Activated CD8-positive, alpha-beta T cell treated with anti-CD3 and anti-CD28 coated beads, Interleukin-2, amount 10 ng/mL, durations not matched to agents 7 days and 5 days (primary cell): ENCODE results near the gene ANKRD33. TPM values are rescaled to one million over a fixed set of nuclear protein-coding genes. Genes with fewer than 3 reads are reported as not detected.

ENCODE experiments used
- ATAC-seq: fragments of 150-1000 bp; cut with Tn5 transposase; one replicate; pipeline ENCODE4 v1.10.0; 2021; ENCODE audit warnings: moderate library complexity
- CTCF ChIA-PET: fragments of 350-600 bp; sonication (Branson Sonifier 250); formaldehyde crosslinking; loops from one replicate; lab custom pipeline; 2021; ENCODE audit warnings: antibody characterized with exemption; lab: Charles Lee
- POLR2A ChIA-PET: fragments of 350-600 bp; sonication (Branson Sonifier 250); formaldehyde crosslinking; loops from one replicate; lab custom pipeline; 2021; ENCODE audit warnings: antibody characterized with exemption; lab: Charles Lee
- DNase-seq: peaks from one replicate; pipeline ENCODE4 v3.0.0-alpha.2; 2020
- H3K27ac Mint-ChIP-seq: one replicate; pipeline ENCODE4 v1.8.0; 2021; ENCODE audit warnings: mild to moderate bottlenecking, mixed read lengths
- H3K27me3 Mint-ChIP-seq: one replicate; pipeline ENCODE4 v1.8.0; 2021; ENCODE audit warnings: low read depth, mixed read lengths
- H3K36me3 Mint-ChIP-seq: one replicate; pipeline ENCODE4 v1.8.0; 2021; ENCODE audit warnings: low read depth, mixed read lengths
- H3K4me1 Mint-ChIP-seq: one replicate; pipeline ENCODE4 v1.8.0; 2021; ENCODE audit warnings: low read depth, mixed read lengths
- H3K4me3 Mint-ChIP-seq: one replicate; pipeline ENCODE4 v1.8.0; 2021; ENCODE audit warnings: mild to moderate bottlenecking, mixed read lengths
- H3K9me3 Mint-ChIP-seq: one replicate; pipeline ENCODE4 v1.8.0; 2022; ENCODE audit warnings: mixed read lengths; ENCODE audit not compliant: insufficient read depth
- total RNA-seq, 2 experiments: library from RNA; stranded (reverse); gene quantifications; one replicate each; pipeline ENCODE4 v1.2.3, GENCODE V29; 2021

ANKRD33 gene
- total RNA-seq, 2 experiments from 2014 or later = not detected

- Mint-ChIP-seq H3K4me1 (peaks cover 3% of the 10 kb centered on the region), H3K27ac (no peak overlapping the region), H3K4me3 (no peak overlapping the region), H3K27me3 (peaks cover 9% of the 10 kb centered on the region), H3K9me3 (no peaks in the 10 kb centered on the region), H3K36me3 (no peaks in the 10 kb centered on the region)
- ChIA-PET CTCF (interaction anchor here (1.1 kb wide), 1 partner anchor 28 kb away, joined by 3 read pairs; no protein-coding TSS in a partner anchor), POLR2A (no interaction called here)
- ATAC-seq = no peak
- DNase-seq = no peak
These were observed 8.3 kb downstream of the ANKRD33 start for GRCh38 chr12:51896236-51896635.

- Mint-ChIP-seq H3K9me3 (no peaks in the 10 kb centered on the region), H3K36me3 (no peaks in the 10 kb centered on the region), H3K4me3 (no peak overlapping the region), H3K4me1 (peaks cover 3% of the 10 kb centered on the region), H3K27ac (no peak overlapping the region), H3K27me3 (peaks cover 9% of the 10 kb centered on the region)
- ChIA-PET CTCF (interaction anchor here (1.0 to 1.1 kb wide), 2 partner anchors 27 to 84 kb away, joined by 3 read pairs; no protein-coding TSS in a partner anchor), POLR2A (no interaction called here)
- ATAC-seq (no peak), DNase-seq (no peak)
These were observed 9.3 kb downstream of the ANKRD33 start for GRCh38 chr12:51897181-51897580.

GRCh38 chr12:51898506-51898905 is 10.6 kb downstream of the ANKRD33 start:
- no peak for ATAC-seq
- Mint-ChIP-seq H3K4me3 (no peak overlapping the region), H3K9me3 (no peaks in the 10 kb centered on the region), H3K27ac (no peak overlapping the region), H3K4me1 (peaks cover 3% of the 10 kb centered on the region), H3K36me3 (no peaks in the 10 kb centered on the region), H3K27me3 (peaks cover 6% of the 10 kb centered on the region)
- CTCF ChIA-PET = interaction anchor here (1.0 to 1.5 kb wide), 2 partner anchors 27 to 28 kb away, joined by 3 read pairs; no protein-coding TSS in a partner anchor
- POLR2A ChIA-PET = no interaction called here
- DNase-seq = no peak

GRCh38 chr12:51898937-51899336 is 11.0 kb downstream of the ANKRD33 start:
- no peaks in the 10 kb centered on the region for H3K9me3 Mint-ChIP-seq
- H3K4me3 Mint-ChIP-seq = no peak overlapping the region
- ATAC-seq = no peak
- ChIA-PET POLR2A (no interaction called here), CTCF (interaction anchor here (1.0 to 1.5 kb wide), 2 partner anchors 27 kb away, joined by 3 read pairs; no protein-coding TSS in a partner anchor)
- H3K27ac Mint-ChIP-seq = no peak overlapping the region
- DNase-seq = no peak
- H3K4me1 Mint-ChIP-seq = peaks cover 3% of the 10 kb centered on the region
- H3K27me3 Mint-ChIP-seq = peaks cover 9% of the 10 kb centered on the region
- no peaks in the 10 kb centered on the region for H3K36me3 Mint-ChIP-seq

GRCh38 chr12:51900323-51900889 is 12.5 kb downstream of the ANKRD33 start:
- Mint-ChIP-seq H3K27ac (no peak overlapping the region), H3K4me3 (no peak overlapping the region), H3K9me3 (no peaks in the 10 kb centered on the region), H3K36me3 (no peaks in the 10 kb centered on the region), H3K4me1 (peaks cover 3% of the 10 kb centered on the region), H3K27me3 (peaks cover 18% of the 10 kb centered on the region)
- ChIA-PET POLR2A (no interaction called here), CTCF (no interaction called here)
- DNase-seq (no peak), ATAC-seq (no peak)

- Mint-ChIP-seq H3K36me3 (no peaks in the 10 kb centered on the region), H3K27ac (no peak overlapping the region), H3K9me3 (no peaks in the 10 kb centered on the region), H3K27me3 (peaks cover 23% of the 10 kb centered on the region), H3K4me1 (peaks cover 3% of the 10 kb centered on the region), H3K4me3 (no peak overlapping the region)
- POLR2A ChIA-PET = interaction anchor here (0.7 kb wide), 1 partner anchor 11 kb away, joined by 3 read pairs; no protein-coding TSS in a partner anchor
- CTCF ChIA-PET = no interaction called here
- no peak for ATAC-seq
- no peak for DNase-seq
These were observed 13.4 kb downstream of the ANKRD33 start for GRCh38 chr12:51901121-51901817.

GRCh38 chr12:51901881-51902280 is 14.0 kb downstream of the ANKRD33 start:
- DNase-seq (no peak), ATAC-seq (no peak)
- Mint-ChIP-seq H3K27ac (no peak overlapping the region), H3K4me1 (no peaks in the 10 kb centered on the region), H3K36me3 (no peaks in the 10 kb centered on the region), H3K4me3 (no peak overlapping the region), H3K27me3 (peaks cover 24% of the 10 kb centered on the region), H3K9me3 (no peaks in the 10 kb centered on the region)
- CTCF ChIA-PET = no interaction called here
- POLR2A ChIA-PET = no interaction called here

- ChIA-PET POLR2A (no interaction called here), CTCF (interaction anchor here (0.9 to 1.3 kb wide), 3 partner anchors 13 to 18 kb away, joined by 3 to 4 read pairs (median 4); no protein-coding TSS in a partner anchor)
- Mint-ChIP-seq H3K36me3 (no peaks in the 10 kb centered on the region), H3K27ac (no peak overlapping the region), H3K4me3 (no peak overlapping the region), H3K27me3 (peaks cover 35% of the 10 kb centered on the region), H3K4me1 (no peaks in the 10 kb centered on the region), H3K9me3 (no peaks in the 10 kb centered on the region)
- DNase-seq (no peak), ATAC-seq (no peak)
These were observed 17.1 kb downstream of the ANKRD33 start for GRCh38 chr12:51904951-51905470.

- DNase-seq = no peak
- H3K4me1 Mint-ChIP-seq = no peaks in the 10 kb centered on the region
- H3K4me3 Mint-ChIP-seq = no peak overlapping the region
- no peaks in the 10 kb centered on the region for H3K9me3 Mint-ChIP-seq
- H3K27ac Mint-ChIP-seq = no peak overlapping the region
- H3K36me3 Mint-ChIP-seq = no peaks in the 10 kb centered on the region
- H3K27me3 Mint-ChIP-seq = peaks cover 35% of the 10 kb centered on the region
- ChIA-PET POLR2A (no interaction called here), CTCF (interaction anchor here (0.9 to 1.3 kb wide), 3 partner anchors 14 to 18 kb away, joined by 3 to 4 read pairs (median 4); no protein-coding TSS in a partner anchor)
- no peak for ATAC-seq
These were observed 17.8 kb downstream of the ANKRD33 start for GRCh38 chr12:51905471-51906429.

- Mint-ChIP-seq H3K36me3 (no peaks in the 10 kb centered on the region), H3K27me3 (peaks cover 35% of the 10 kb centered on the region), H3K4me1 (no peaks in the 10 kb centered on the region), H3K9me3 (no peaks in the 10 kb centered on the region), H3K4me3 (no peak overlapping the region), H3K27ac (no peak overlapping the region)
- POLR2A ChIA-PET = no interaction called here
- DNase-seq (no peak), ATAC-seq (no peak)
- CTCF ChIA-PET = interaction anchor here (1.9 kb wide), 1 partner anchor 17 kb away, joined by 8 read pairs; no protein-coding TSS in a partner anchor
These were observed 18.7 kb downstream of the ANKRD33 start for GRCh38 chr12:51906430-51907082.
